ENCODE data around the gene TCN2.
"Not testable (repeated sequence)": the region's sequence is repeated elsewhere in the genome, so short reads cannot be mapped to it uniquely, and the experiment has no call there.

The TCN2 gene

DNA sequence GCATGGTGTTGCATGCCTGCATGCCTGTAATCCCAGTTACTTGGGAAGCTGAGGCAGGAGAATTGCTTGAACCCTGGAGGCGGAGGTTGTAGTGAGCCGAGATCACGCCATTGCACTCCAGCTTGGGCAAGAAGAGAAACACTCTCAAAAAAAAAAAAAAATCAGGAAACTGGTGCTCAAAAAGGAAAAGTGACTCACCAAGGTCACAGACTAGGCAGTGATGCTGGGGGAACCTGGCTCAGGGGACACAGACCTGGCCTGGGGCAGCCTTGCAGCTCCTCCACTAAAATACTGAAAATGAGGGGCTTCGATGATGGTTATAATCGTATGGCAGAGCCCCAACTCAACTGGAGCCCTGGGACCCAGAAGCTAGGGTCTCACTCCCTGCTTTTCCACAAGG is 20.5 kb downstream of the TCN2 start:
- TF ChIP-seq, protein P1, sequence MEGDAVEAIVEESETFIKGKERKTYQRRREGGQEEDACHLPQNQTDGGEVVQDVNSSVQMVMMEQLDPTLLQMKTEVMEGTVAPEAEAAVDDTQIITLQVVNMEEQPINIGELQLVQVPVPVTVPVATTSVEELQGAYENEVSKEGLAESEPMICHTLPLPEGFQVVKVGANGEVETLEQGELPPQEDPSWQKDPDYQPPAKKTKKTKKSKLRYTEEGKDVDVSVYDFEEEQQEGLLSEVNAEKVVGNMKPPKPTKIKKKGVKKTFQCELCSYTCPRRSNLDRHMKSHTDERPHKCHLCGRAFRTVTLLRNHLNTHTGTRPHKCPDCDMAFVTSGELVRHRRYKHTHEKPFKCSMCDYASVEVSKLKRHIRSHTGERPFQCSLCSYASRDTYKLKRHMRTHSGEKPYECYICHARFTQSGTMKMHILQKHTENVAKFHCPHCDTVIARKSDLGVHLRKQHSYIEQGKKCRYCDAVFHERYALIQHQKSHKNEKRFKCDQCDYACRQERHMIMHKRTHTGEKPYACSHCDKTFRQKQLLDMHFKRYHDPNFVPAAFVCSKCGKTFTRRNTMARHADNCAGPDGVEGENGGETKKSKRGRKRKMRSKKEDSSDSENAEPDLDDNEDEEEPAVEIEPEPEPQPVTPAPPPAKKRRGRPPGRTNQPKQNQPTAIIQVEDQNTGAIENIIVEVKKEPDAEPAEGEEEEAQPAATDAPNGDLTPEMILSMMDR (IDR thresholded peaks at IDR 0.05; ENCODE audit: control extremely low read depth, extremely low read depth, low read depth, missing control alignments): no peak
- POLR2A ChIA-PET: no interaction called here
- CTCF ChIA-PET: interaction anchor here (1.4 to 1.7 kb wide), 3 partner anchors 18 to 645 kb away, joined by 3 to 8 read pairs (median 3); no protein-coding TSS in a partner anchor
- no peak for DNase-seq (ENCODE audit: extremely low spot score)

DNA sequence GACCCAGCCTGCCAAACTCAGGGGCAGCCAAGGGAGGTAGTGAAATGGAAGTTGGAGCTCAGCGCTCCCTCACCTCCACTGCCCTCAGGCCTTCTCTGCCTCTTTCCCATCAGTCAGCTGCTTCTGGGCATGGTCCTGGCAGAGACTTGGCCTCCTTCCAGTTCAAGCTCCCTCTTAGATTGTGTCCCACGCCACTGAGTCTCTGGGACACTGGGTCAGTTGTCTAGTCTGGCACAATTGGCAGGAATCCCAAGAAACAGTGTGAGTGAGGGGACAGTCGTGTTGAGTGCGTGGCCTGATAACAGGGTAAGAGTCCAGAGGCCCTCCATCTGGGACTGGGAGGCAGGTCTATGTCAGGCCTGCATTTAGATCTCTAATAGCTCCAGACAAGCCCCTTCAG is 21.5 kb downstream of the TCN2 start:
- TF ChIP-seq, protein P1 (IDR thresholded peaks at IDR 0.05; ENCODE audit: control extremely low read depth, extremely low read depth, low read depth, missing control alignments): no peak
- POLR2A ChIA-PET: no interaction called here
- no peak for DNase-seq (ENCODE audit: extremely low spot score)
- CTCF ChIA-PET: interaction anchor here (1.0 to 2.0 kb wide), 3 partner anchors 15 to 127 kb away, joined by 3 to 10 read pairs (median 3); no protein-coding TSS in a partner anchor

DNA sequence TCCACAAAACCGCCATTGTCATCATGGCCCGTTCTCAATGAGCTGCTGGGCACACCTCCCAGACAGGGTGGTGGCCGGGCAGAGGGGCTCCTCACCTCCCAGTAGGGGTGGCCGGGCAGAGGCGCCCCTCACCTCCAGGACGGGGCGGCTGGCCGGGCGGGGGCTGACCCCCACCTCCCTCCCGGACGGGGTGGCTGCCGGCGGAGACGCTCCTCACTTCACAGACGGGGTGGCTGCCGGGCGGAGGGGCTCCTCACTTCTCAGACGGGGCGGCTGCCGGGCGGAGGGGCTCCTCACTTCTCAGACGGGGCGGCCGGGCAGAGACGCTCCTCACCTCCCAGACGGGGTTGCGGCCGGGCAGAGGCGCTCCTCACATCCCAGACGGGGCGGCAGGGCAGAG is 24.5 kb downstream of the TCN2 start:
- POLR2A ChIA-PET, CTCF ChIA-PET: not testable (repeated sequence)

DNA sequence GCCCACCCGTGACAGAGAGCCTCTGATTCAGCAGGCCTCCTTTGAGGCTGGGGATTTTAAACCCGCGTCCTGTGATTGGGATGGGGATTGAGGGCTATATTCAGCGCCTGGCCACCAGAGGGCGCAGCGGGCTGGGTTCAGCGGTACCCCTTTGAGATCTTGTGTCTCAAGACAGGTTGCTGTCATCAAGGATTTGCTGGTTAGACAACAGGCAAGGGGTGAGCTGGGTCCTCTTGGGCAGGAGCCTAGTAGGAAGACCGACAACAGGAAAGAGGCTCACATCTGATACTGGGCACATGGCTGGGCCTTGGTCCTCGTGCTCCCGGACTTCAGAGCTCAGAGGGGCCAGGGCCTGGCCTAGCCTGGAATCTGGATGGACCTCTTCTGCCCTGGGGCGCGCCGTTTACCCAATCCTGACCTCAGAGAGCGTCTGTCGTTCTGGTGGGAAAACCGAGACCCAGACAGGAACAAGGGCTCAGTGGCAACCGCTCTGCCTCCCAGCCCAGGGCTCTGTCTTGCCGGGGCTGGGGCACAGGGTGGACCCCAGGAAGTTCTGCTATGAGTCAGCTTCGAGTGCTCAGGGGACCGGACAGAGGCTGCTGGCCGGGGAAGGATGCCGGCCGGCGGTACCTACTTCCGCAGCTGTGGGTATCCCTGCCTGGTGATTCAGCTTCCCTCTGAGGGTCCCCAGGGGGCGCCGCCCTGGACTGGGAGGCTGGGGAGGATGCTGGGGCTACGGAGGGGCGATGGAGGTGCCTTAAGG is 27.7 kb downstream of the TCN2 start:
- POLR2A ChIA-PET: no interaction called here
- TF ChIP-seq, protein P1 (IDR thresholded peaks at IDR 0.05; ENCODE audit: control extremely low read depth, extremely low read depth, low read depth, missing control alignments): peak; percentile 97
- DNase-seq (ENCODE audit: extremely low spot score): peak; percentile 92
- CTCF ChIA-PET: interaction anchor here (0.6 to 7.6 kb wide), 44 partner anchors 10 to 605 kb away, joined by 3 to 208 read pairs (median 5); partner anchors contain the start of genes DUSP18 and TCN2

More for the DNA sequence above, 24.5 kb downstream of the TCN2 start:
- DNase-seq (ENCODE audit: extremely low spot score): not testable (repeated sequence)

DNA sequence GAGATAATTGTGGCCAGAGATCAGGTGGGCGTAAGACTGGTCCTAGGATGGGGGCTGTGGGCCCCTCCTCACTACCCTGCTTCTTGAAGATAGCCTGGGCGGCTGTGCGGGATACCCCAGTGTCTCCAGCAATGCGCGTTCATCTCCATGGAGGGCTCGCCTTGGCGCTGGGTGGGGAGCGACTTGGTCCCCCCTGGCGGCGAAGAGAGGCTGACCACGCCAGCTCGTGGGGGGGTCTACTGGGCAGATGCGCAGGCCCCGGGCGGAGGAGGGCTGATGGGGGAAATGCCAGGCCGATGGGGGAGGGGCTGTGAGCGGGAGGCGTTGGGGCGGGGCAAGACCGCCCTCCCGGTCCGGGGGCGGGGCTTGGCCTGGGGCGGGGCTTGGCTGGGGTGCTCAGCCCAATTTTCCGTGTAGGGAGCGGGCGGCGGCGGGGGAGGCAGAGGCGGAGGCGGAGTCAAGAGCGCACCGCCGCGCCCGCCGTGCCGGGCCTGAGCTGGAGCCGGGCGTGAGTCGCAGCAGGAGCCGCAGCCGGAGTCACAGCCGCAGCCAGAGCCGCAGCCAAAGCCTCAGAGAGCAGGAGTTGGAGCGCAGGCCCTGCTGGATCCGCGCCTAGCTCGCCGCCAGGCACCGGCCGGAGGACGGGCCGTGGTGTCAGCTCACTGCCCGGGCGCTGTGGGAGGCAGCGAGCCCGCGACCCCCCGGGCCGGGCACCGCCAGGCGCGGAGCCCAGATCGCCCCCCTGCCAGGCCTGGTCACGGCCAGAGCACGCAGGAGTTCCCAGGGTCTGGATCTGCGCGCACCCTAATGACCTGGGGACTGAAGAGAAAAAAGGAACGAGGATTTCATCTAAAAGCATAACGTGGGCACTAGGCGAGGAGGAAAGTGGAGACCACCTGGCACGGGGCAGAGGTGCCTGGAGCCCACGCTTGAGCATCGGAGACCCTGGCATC is 28.6 kb downstream of the TCN2 start, which contains the start of gene SLC35E4:
SLC35E4 (plus strand) TSS at position 509 of the 953 bp plus-strand sequence. CDS start 670 bp downstream, outside the sequence.
- ChIA-PET POLR2A (interaction anchor here (0.6 to 0.8 kb wide), 2 partner anchors 20 to 120 kb away, joined by 3 read pairs; no protein-coding TSS in a partner anchor), CTCF (interaction anchor here (0.6 to 7.6 kb wide), 44 partner anchors 11 to 657 kb away, joined by 3 to 208 read pairs (median 5); partner anchors contain the start of genes DUSP18, PIK3IP1 and TCN2)
- TF ChIP-seq, protein P1 (IDR thresholded peaks at IDR 0.05; ENCODE audit: control extremely low read depth, extremely low read depth, low read depth, missing control alignments): no peak
- peak; percentile 95 for DNase-seq (ENCODE audit: extremely low spot score)

DNA sequence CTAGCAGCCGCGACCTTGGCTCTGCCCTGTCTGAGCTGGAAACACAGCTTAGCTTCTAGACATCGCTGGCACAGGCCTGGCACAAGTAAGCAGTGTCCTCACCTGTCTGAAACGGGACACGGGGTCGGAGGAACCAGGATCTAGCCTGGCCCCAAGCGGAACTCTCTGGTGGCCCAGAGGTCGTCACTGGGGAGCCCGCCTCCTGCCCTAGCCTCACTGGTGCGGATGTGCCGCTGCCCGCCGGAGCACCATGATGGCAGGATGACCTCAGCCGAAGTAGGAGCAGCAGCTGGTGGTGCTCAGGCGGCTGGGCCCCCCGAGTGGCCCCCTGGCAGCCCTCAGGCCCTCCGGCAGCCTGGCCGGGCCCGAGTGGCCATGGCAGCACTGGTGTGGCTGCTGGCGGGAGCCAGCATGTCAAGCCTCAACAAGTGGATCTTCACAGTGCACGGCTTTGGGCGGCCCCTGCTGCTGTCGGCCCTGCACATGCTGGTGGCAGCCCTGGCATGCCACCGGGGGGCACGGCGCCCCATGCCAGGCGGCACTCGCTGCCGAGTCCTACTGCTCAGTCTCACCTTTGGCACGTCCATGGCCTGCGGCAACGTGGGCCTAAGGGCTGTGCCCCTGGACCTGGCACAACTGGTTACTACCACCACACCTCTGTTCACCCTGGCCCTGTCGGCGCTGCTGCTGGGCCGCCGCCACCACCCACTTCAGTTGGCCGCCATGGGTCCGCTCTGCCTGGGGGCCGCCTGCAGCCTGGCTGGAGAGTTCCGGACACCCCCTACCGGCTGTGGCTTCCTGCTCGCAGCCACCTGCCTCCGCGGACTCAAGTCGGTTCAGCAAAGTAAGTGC is 29.5 kb downstream of the TCN2 start:
- TF ChIP-seq, protein P1 (IDR thresholded peaks at IDR 0.05; ENCODE audit: control extremely low read depth, extremely low read depth, low read depth, missing control alignments): peak; percentile 13
- ChIA-PET POLR2A (interaction anchor here (0.8 kb wide), 1 partner anchor 119 kb away, joined by 3 read pairs; no protein-coding TSS in a partner anchor), CTCF (interaction anchor here (0.6 to 7.6 kb wide), 11 partner anchors 10 to 656 kb away, joined by 3 to 208 read pairs (median 16); partner anchors contain the start of genes PIK3IP1 and TCN2)
- DNase-seq (ENCODE audit: extremely low spot score): no peak

All from GM10248 (cell line).